A673 (cell line): ENCODE data around the gene LRR1.

Experiments used
- CTCF ChIP-seq: fragments of 300-800, 200-600 bp; sonication (generic); conservative IDR thresholded peaks from 2 replicates; pipeline ENCODE4 v1.5.1; 2017; ENCODE audit warnings: low read depth, mild to moderate bottlenecking, antibody characterized with exemption, low read length, moderate library complexity, mixed read lengths
- EZH2 ChIP-seq: fragments of 200-600 bp; sonication (generic); IDR thresholded peaks from 2 replicates; pipeline ENCODE4 v1.6.1; 2017; ENCODE audit warnings: borderline replicate concordance, low read depth, mild to moderate bottlenecking, mixed read lengths, antibody characterized with exemption, low read length; ENCODE audit not compliant: poor library complexity, severe bottlenecking

DNA sequence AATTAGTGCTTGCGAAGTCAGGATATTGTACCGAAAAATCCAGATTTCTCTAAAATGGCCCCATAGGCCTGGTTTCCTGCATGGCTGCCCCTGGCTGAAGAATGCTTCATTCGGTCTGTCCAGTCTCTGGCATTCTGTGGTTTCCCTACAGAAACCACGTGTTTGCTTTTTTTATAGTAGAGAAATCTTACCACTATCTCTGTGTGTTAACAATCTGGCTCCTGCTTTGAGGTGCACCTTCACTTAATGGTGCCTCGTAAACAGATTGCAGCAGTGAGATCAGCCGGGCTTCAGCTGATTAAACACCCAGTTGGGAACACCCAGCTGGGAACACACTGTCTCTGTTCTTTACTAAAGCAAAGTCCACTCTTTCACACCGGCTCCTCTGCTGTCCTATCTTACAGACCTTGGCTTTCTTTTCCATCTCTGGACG, 43.0 kb downstream of the LRR1 start:
- TF ChIP-seq CTCF (no peak), EZH2 (no peak)
